Glomerular visceral epithelial cell (primary cell): ENCODE results near the gene TMED9.
A peak's percentile ranks its signal among the peaks of the same experiment; 100 is the strongest.

Source experiments
- DNase-seq: peaks from one replicate; pipeline ENCODE4 v3.0.0-alpha.2; 2016; ENCODE audit errors: extremely low spot score

Gene TMED9

GRCh38 chr5:177578316-177578715 is 13.7 kb upstream of the TMED9 start:
- DNase-seq: no peak

DNA sequence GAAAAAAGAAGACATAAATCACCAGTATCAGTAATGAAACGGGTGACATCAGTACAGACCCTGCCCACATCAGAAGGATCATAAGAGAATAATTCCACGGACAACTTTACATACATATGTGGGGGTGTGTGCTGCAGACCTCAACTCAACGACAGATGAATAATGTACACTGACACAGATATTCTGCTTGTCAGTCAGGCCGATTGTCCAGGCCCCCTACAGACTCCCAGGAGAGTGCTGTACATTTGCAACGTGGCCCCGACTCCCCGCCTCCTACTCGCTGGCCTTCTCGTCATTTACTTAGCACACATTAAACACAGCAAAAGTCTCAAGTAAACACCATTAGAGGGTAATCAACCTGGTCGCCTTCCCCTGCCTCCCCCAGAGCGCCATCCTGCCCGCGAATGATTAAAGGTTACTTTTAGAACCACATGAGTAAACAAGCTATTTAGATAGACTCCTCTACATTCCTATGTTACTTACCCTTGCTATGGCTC is 3.5 kb upstream of the TMED9 start:
- no peak for DNase-seq

- no peak for DNase-seq
These were observed 1.6 kb upstream of the TMED9 start for GRCh38 chr5:177590406-177590805.

DNA sequence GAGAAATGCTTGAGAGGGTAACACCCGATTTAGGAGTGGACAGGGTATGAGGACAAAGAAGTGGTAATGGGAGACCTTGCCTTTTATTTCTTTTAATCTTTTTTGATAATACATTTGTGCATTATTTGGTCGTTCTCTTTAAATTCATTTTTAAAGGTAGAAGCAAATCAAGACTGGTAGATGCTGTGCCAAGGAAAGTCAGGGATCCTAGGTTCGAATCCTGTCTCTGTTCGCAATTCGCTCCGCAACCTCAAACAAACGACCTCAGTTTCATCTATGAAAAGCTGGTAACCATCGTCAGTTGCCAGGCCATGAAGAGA is 353 bp upstream of the TMED9 start:
- no peak for DNase-seq

DNA sequence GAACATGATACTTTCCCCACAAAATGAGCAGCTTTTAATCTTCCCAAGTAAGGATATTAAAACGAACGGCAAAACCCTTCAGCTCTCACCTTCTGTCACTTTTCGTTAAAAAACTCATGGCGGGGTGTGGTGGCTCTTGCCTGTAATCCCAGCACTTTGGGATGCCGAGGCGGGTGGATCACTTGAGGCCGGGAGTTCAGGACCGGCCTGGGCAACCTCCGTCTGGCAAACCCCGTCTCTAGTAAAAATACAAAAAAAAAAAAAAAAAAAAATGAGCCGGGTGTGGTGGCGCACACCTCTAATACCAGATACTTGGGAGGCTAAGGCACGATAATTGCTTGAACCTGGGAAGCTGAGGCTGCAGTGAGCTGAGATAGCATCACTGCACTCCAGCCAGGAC is 902 bp downstream of the TMED9 start:
- DNase-seq: no peak

- DNase-seq: no peak
These were observed 1.5 kb downstream of the TMED9 start for GRCh38 chr5:177593511-177593910.

GRCh38 chr5:177594071-177594470 is 2.1 kb downstream of the TMED9 start:
- no peak for DNase-seq

- no peak for DNase-seq
These were observed 3.1 kb downstream of the TMED9 start for GRCh38 chr5:177595026-177595585.

DNA sequence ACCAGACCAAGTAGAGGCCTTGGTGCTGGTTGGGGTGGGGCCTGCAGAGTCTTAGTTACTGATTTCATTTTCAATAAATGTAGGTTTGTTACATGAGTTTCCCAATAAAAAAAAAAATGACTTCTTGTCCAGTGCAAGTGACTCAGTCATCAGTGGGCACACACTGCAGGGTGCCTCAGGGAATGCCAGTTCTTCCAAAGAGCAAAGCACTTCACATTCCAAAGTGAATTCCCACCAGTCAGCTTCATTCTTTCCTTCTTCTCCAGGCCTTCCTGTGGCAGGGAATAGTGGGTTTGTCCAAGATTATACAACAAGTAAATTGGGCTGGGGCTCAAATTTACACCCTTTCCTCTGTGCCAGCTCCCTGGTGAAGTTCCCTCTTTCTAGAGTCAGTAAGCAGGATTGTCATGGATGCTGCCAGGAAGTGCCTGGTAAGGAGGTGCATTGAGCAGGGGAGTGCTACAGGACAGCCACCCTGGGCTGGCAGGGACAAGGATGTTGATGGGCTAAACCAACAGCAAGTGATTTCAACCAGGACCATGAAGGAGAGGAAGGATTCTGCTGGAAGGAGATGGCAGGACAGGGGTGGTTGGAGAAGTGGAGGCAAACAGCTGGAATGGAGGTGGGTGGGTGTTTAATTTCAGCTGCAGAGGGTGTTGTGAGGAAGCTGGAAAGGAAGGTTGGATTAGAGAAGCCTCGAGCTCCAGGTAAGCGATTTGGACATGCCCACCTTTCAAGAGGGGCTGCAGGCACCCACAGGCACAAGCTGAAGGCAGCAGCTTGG is 4.2 kb downstream of the TMED9 start:
- DNase-seq: no peak

- DNase-seq: no peak
These were observed 4.8 kb downstream of the TMED9 start for GRCh38 chr5:177596775-177597238.

DNA sequence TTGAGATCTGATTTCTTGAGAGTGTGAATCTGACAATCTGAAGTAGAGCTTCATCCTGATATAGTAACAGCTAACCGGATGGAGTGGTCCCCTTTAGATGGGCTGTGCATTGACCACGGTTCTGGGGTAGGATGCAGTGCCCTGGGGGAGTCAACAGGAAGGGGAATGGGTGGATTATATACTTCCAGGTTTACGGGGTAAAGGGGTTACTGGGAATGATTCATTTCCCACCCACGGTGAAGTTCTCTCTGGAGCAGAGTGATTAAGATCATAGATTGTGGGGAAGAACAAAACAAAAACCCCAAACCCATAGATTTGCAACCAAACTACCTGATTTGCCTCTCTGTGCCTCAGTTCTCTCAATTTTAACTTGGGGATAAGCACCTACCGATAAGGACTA is 6.5 kb downstream of the TMED9 start:
- no peak for DNase-seq

DNA sequence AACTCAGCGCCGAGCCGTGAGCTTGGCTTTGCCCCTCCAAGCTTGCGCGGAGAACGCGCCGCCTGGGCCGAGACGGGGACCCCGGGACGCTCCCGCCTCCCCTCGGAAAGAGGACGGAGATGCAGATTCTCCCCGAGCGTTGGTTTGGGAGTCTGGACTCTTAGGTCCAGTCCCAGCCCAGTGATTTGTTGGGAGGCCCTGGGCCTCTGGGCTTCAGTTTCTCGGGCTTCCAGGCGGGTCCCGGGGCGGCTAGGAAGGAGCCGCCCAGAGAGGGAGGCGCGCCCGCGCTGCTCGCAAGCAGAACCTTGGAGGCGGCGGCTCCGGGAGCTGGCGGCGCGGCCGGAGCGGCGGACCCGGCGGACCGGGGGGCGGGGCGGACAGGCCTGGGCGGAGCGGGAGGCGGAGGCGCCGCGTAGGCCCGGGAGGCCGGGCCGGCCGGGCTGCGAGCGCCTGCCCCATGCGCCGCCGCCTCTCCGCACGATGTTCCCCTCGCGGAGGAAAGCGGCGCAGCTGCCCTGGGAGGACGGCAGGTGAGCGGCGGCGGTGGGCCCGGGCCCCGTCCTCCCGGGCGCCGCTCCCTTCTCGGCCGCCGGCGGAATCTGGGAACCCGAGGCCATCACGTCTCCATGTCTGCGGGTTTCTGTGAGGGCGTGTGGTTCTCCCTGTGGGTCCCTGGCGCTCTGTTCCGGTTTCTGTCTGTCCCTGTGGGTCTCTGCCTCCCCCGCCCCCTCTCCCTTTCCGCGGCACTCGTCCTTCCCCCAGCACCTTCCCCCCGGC is 7.9 kb downstream of the TMED9 start, which contains the start of gene B4GALT7:
B4GALT7 (plus strand) TSS at position 402 of the 777 bp plus-strand sequence; CDS start at position 481, 79 bp downstream.
- DNase-seq: peak; percentile 89

DNA sequence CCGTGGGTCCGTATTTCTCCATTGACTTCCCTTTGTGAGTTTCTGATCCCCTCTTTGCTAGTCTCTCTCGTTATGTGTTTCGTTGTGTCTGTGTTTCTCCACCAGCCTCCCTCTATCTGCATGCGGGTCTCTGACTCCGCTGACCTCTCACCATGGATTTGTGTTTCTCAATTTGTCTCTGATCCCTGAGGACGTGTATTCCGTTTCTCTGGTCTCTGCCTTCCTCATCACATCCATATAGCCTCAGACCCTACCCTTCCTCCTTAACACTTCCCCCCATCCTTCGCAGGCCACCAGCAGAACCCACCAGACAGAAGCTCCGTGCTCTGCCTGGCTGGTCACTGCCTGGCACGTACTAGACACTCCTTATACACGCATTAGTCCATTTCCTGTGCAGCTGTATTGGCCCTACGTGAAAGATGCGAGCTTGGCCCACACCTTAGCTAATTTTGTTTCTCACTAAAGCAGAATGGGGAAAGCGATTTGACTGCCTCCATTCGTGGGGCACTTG is 8.6 kb downstream of the TMED9 start:
- peak; percentile 36 for DNase-seq

- DNase-seq: no peak
These were observed 9.1 kb downstream of the TMED9 start for GRCh38 chr5:177601126-177601525.

DNA sequence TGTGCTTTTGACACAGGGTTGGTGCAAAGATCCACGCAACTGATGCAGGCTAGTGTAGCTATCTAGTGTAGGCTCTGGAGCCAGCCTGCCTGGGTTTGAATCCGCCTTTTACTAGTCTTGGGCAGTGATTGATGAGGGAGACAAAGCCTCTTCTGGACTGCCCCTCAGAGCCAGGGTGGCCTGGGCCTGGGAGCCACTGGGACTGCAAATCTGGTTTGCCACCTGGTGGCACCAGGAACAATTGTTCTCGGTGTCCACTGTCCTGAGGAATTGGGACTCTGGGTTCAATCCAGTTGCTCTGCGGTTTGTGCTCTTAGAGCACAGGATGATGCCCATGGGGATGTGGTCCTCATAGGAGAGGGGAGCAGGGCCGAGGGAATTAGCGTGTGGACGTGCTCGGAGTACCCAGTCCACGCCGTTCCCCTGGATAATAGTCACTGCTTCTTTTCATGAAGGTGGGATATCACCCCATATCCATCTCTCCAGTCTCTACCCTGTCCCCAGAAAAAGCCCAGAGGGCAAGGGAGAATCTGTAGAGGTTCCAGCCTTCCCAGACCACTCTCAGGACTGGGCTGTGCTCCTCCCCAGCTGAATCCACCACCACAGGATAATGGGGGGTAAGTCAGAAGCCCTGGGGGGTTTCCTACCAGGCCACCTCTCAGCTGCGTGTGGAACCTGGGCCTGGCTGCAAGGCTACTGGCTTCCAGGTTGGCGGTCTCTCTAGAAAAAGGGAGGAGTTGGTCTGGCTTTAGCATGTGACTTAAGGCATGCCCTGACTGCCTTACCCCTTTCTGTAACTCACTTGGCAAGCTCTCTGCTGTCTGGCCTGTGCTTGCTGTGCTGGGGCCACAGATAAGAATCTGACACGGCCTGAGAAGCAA is 9.8 kb downstream of the TMED9 start:
- DNase-seq: no peak

DNA sequence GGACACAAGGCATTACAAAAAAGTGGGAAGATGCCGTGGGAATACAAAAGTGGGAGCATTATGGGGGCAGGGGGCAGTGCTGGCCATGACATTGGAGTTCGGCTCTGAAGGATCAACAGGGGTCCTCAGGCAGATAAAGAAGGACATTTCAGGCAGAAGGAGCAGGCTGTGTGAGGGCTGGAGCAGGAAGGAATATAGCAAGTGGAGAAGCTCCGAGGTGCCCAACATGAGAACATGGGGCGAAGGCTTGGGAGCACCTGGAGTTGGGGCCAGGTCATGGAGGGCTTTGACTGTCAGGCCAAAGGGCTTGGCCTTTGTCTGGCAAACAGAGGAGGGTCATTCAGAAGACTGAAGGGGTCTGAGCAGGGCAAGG is 10.4 kb downstream of the TMED9 start:
- DNase-seq: no peak

GRCh38 chr5:177603631-177604030 is 11.6 kb downstream of the TMED9 start:
- DNase-seq: no peak

- no peak for DNase-seq
These were observed 12.1 kb downstream of the TMED9 start for GRCh38 chr5:177604116-177604521.

DNA sequence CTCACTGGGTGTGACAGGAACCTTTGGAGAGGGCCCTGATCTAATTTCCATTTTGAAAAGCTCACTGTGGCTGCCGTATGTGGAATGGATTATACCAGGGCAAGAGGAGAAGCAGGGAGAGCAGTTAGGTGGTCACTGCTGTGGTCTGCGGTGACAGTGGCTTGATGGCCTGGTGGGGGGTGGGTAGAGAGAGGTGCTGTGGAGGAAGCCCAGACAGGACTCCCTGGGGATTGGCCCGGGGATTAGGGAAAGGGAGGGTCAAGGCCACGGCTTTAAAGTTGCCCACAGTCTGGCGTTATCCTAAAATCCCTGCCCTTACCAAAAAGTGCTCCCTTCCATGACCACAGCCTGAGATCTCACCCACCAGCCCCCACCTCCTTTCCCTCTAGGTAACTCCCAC is 12.7 kb downstream of the TMED9 start:
- no peak for DNase-seq

DNA sequence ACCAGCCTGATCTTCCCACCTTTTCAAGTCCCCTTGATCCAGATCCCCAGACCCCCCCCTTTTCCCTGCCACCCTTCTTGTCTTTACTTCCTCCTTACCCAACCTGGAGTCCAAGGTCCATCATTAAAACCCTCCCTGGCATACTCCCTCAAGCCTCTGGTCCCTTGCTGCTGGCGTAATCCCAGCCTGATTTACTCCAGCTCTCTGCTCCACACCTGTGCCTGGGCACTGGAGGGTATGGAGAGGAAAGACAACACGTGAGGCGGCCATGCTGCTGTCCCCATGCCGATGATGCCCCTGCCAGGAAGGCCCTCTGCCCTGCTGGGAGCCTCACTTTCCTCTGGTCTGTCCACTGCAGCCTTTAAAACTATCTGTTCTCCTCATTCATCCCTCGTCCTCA is 13.1 kb downstream of the TMED9 start:
- DNase-seq: no peak

- DNase-seq: no peak
These were observed 13.7 kb downstream of the TMED9 start for GRCh38 chr5:177605667-177606066.
